Adrenal gland (tissue), 5 donors: Measurements from ENCODE around the gene FOCAD.

ENCODE experiments used
- POLR2A ChIP-seq, 2 donors: fragments of 450-650 bp; IDR thresholded peaks; one replicate each; pipeline ENCODE4 v1.6.1; 2017; ENCODE audit warnings: antibody characterized with exemption in 2 of 2, mild to moderate bottlenecking in 2 of 2, moderate library complexity in 1 of 2
- TF ChIP-seq, protein P1 (sequence below), 6 experiments: fragments of 450-650 bp in 4 of 6; fragments of 200-600 bp in 2 of 6; sonication (generic) in 1 of 6; IDR thresholded peaks; 1 replicate in 5 of 6; 2 replicates in 1 of 6; pipeline versions ENCODE4 v1.5.1 to v1.8.0; 2016 to 2021; ENCODE audit warnings: antibody characterized with exemption in 6 of 6, mild to moderate bottlenecking in 2 of 6, moderate library complexity in 1 of 6
- donor health status: DM: no; HTN: no; CAD: no.

DNA sequence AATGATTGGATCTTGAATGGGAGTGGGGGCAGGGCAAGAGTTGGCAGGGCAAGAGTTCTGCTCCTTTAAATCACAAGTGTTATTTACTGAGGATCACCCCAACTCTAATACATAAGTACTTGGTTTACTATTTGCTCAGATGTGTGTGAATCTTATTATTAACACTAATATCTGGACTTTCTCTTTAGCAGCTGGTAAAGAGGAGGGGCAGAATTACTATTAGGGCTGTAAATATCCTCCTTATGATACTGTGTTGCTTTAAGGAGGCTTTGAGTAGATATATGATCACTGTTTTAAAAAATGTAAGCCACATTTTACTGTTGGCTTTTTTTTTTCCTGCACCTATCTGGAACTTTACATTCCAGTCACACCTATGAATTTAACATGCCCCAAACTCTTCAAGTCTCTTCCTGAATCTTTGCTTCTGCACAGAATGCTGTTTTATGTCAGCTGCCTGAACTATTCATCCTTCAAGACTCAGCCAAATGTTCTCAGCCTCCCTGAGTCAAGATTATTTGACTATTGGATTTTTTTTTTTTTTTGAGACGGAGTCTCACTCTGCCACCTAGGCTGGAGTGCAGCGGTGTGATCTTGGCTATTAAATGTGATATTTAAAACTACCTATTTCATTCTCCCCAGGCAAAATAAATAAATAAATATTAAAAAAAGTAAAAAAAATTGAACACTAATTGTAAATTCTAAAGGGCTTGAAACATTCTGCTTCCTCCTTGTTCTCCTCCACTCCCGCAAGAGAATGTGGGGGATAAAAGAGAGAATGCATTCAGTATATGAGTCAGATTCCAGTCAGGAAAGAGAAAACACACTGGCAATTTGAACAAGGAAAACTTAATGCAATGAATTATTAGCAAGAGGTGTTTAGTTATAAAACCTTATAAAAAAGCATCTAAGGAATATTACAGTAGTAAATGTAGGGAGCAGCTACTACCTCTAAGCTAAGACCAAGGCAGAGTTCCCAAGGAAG lies 99.3 kb downstream of the FOCAD start:
- TF ChIP-seq POLR2A (IDR thresholded peaks at IDR 0.05): no peak
- TF ChIP-seq, protein P1, sequence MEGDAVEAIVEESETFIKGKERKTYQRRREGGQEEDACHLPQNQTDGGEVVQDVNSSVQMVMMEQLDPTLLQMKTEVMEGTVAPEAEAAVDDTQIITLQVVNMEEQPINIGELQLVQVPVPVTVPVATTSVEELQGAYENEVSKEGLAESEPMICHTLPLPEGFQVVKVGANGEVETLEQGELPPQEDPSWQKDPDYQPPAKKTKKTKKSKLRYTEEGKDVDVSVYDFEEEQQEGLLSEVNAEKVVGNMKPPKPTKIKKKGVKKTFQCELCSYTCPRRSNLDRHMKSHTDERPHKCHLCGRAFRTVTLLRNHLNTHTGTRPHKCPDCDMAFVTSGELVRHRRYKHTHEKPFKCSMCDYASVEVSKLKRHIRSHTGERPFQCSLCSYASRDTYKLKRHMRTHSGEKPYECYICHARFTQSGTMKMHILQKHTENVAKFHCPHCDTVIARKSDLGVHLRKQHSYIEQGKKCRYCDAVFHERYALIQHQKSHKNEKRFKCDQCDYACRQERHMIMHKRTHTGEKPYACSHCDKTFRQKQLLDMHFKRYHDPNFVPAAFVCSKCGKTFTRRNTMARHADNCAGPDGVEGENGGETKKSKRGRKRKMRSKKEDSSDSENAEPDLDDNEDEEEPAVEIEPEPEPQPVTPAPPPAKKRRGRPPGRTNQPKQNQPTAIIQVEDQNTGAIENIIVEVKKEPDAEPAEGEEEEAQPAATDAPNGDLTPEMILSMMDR (IDR thresholded peaks at IDR 0.05): no peak
